Kidney capillary endothelial cell (primary cell): ENCODE results near the gene WLS.

Experiments
- DNase-seq: peaks from one replicate; pipeline ENCODE4 v3.0.0-alpha.2; 2018; ENCODE audit warnings: low spot score

WLS gene

GRCh38 chr1:68132426-68133130, 99.7 kb downstream of the WLS start:
- DNase-seq: no peak

DNA sequence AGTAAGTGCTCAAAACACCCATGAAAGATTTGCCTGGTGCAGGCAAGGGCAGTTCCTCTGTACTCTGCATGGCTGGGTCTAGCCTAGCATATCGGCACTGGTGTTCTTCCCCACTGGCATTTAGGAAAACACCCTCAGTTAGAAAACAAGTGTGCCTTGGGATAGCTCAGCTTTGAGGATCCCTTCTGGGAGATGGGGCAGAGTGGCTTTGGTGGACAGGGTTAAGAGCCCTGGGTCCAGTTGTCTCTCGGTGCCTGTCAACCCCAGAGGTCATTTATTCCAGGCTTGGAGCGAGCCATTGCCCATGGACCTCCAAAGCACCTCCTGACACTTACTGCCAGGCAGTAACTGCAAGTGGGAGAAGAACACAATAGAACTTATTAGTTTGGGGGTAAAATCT, 101.1 kb downstream of the WLS start:
- no peak for DNase-seq

DNA sequence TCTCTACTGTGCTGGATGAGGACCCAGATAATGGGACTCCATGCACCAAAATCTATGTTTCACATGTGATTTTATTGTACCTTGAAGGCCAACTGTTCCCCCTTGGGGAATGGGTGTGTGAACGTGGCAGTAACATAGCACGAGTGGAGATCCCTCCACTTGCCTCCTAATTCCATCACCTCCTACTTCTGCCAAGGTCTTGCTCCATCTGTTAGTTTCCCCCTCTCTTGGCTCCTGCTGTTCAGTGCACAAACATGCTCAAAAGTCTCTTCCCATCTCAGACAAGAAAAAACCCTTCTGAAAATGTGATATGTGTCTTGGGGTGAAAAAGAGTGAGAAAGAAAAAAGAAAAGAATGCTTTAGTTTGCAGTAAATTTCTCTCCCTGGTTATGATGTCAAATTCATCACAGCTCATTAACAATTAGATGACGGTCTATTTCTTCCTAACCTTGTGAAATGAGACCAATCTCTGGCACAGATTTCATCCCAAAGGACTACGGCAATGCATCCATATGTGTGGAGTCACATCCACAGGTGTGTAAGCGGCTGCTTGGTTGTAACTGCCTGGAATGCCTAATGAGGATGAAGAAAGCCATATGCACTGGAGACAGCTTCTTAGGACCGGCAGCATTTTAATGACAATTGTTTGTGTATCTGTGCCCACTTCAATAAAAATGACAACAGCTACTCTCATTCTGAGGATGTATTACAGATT, 102.6 kb downstream of the WLS start:
- DNase-seq: no peak

DNA sequence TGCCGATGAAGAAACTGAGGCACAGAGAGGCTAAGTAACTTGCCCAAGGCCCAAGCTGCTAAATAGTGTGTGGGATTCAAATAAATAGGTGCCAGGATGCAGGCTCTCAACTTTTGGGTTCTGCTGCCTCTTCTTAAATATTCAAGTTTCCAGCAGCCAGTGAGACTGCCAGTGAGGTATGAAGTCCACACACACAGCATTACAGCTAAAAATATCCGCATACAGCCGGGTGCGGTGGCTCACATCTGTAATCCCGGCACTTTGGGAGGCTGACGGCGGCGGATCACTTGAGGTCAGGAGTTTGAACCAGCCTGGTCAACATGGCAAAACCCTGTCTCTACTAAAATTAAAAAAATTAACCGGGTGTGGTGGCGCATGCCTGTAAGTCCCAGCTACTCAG, 103.5 kb downstream of the WLS start:
- DNase-seq: no peak

- no peak for DNase-seq
Measured at GRCh38 chr1:68128157-68128556, 104.2 kb downstream of the WLS start.

- peak; percentile 48 for DNase-seq
Measured at GRCh38 chr1:68121536-68121935, 110.8 kb downstream of the WLS start.

GRCh38 chr1:68120136-68120791, 112.1 kb downstream of the WLS start:
- peak; percentile 73 for DNase-seq

DNA sequence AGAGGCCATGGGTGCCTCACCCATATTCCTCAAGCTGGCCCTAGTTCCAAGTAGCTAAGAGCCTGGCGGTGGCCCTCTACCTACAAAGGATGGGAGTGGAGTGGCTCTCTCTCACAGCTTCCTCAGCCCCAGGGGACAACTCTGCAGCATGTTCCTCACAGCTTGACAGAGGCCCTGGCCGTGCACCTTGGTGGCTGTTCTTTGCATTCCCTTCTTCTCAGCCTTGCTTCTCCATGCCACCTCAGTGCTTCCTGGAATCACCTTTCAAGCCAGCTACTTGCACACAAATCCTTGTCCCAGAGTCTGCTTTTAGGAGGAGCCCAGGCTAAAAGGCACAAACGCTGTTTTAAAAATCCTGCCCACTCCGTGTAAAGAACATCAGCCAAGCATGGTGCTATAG, 112.9 kb downstream of the WLS start:
- DNase-seq: no peak

DNA sequence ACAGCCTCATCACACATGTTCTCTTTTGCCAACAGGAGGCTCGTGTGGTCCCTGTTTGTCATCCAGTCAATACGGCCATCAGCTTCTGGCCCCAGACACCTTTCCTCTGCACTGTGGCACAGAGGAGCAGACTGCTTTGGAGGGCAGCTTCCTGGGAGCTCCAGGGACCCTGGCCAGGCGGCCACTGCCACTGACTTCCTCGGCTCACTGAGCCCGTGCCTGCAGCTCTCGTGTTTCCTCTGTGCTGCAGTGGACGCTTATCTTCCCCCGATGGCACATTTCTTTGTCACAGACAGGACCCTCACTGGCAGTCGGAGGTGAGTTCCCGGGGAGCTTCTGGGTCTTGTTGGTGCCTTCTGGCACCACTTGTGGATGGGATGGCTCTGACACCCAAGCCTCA, 114.9 kb downstream of the WLS start:
- DNase-seq: no peak

DNA sequence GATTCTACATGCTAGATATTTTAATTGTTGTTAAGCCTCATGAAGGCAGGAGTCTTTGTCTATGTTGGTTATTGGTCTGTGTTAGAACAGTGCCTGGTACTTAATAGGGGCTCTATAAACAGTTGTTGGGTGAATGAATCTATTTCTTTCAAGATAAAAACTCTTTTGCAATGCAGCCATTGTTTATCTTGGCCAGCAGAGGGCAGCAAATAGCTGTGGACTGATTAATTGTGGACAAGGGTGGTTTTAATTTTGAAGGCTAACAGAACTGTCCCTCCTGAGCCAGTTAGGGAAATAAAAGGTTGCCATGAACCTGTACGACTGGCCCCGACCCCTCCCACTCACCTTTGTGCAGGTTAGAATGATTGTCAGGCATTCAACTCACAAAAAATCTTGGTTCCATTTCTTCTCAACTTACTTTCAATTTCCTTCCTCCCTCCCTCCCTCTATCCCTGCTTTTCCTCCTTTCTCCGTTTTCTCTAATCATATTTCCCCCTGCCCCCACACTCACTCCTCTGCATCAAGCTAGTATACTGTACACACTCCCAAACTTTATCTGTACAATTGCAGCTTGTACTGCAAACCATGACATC, 115.6 kb downstream of the WLS start:
- peak; percentile 65 for DNase-seq

DNA sequence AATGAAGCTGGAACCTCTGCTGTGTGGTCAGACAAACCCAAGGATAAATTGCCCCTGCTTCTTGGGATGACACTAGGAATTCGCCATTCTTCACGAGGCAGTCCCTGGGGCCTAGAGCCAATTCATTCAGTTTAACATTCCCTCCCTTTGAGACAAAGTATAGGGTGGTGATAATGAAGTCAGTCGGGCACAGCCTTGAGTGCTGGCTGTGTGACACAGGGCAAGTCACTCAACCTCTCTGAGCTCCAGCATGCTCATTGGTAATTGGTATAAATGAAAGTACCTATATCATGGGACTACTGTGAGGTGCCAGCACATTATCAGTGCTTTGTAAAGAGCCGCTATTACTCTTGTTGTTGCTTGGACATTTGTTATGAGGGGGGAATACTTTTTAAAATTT, 117.0 kb downstream of the WLS start:
- DNase-seq: no peak

DNA sequence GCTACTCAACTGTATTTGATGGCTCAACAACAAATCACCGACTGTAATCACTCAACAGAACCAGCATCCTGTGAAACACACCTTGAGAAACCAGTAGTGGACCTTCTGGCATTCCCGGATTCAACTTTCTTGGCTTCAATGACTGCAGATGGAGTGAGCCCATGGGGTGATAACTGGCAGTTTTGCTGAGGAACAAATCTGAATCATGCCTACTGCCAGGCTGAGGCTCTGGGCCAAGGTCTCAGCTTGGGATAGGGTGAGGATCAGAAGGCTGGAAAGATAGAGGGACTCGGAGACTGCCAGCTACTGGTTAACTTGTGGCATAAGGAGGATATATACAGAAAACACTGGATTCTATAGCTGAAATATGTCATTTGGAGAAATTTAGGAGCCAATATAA, 118.4 kb downstream of the WLS start:
- DNase-seq: no peak

- DNase-seq: peak; percentile 80
Measured at GRCh38 chr1:68112835-68113243, 119.5 kb downstream of the WLS start.

DNA sequence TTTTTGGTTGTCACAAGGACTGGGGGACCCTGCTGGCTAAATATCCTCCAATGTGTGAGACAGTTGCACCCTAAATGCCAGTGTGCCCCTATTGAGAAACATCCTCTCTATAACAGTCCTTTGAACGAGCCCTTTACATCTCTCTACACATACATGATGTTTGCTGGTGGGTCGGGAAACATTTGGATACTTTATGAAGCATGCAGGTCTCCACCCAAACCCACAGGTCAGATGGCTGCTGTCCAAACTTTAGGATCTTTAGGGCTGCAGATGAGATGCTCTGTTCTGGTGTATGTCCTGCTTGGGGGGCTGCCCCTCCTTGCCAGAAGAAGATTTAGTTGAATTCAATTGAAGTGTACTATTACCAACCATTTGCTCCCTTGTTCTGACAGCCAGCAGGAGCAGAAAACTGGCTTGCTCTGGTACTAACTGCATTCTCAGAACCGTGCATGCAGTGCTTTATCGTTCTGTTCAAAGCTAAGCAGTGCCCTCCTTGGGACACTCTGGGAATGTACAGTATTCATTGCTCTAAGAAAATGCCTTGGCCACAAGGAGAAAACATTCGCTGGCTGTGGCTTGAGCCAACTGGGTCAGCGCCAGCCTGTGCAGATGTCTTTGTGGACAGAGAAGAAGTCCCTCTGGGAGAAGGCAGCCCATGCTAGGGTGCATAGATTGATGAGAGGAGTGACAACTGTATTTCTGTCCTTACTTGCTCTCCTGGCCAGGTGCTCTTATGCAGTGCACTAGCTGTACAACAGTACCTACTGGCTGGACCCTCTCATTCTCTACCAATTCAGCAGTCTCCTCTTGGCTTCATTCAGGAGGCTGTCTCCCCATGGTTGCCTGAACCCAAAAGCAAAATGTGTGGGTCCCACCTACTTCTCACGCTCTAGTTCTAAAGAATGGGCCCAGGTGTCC, 120.5 kb downstream of the WLS start:
- peak; percentile 55 for DNase-seq

GRCh38 chr1:68107771-68108170, 124.6 kb downstream of the WLS start:
- DNase-seq: no peak

DNA sequence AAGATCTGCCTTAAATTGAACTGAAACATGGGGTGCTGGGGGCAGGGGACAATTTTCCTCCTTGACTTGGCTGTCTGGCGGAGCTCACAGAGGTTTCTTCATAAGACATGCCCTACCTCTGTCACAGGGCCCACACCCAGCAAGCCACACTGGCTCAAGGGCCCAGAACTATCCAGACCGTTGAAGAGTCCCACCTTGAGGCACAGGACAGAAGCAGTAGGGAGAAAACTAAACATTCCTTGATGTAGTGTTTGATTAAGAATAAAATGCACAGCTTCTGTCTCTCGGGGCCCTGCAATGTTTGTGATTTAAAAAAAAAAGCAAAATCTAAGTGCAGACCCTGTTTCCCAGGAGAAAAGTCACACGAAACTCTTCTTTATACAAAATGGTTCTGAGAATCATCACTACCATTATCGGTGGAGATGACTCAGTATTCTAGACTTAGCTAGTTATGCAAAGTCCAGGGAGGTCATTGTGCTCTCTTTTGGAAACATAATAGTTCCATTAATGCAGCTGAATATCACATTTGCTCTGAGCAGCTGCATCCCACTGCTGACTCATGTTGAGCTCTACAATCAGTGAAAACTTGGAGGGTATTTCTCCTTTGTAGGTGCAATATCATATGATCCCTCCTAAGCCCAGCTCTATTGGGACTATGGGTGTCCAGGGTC, 128.3 kb downstream of the WLS start:
- DNase-seq: peak; percentile 34

DNA sequence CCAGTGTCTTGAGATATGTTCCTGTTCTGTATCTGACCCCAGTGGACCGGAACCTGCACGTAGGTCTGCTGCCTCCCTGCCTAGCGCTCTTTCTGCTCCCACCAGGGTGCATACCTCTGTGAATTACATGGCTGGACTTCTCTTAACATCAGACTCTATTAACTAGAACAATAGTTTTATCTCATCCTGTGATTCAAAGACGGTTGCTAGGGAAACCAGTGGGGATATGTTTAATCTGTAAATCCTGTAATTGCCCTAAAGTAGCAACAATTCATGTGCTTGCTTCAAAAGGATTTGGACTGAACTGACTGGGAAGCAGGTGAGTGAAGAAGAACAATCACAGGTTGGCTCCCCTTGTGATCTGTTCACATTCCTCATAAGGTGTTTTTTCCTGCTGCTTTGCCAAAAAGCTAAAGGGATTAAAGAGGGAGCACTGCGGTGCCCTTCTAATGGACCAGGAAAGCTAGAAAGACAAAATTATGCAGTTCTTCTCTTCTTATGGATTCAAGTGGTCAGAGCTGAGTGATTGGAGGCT, 129.2 kb downstream of the WLS start:
- DNase-seq: no peak

- DNase-seq: no peak
Measured at GRCh38 chr1:68101829-68102228, 130.5 kb downstream of the WLS start.

- no peak for DNase-seq
Measured at GRCh38 chr1:68100571-68100970, 131.8 kb downstream of the WLS start.

DNA sequence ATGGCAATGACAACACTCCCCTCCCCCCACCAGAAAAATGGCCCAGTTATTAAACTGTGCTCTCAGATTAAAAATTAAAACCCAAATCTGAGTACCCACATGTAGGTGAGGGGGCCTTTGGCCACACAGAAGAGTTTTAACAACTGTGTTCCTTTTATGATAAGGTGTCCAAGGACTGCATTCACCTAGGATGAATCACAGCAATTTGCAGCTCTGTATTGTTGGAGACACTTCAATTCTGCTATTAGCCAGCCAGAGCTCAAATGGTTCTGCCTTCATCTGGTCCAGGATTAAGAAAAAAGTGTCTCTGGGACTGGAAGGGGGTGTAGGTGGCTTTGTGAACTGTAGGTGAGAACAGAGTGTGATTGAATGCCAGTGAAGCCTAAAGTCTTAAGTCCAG, 138.6 kb downstream of the WLS start:
- DNase-seq: no peak

- peak; percentile 75 for DNase-seq
Measured at GRCh38 chr1:68087184-68087583, 145.1 kb downstream of the WLS start.
